GM10266 (cell line): Measurements from ENCODE around the gene EML5.
"Not testable (repeated sequence)": the region's sequence is repeated elsewhere in the genome, so short reads cannot be mapped to it uniquely, and the experiment has no call there.

Source experiments
- DNase-seq: peaks from one replicate; pipeline ENCODE4 v3.0.0; 2012; ENCODE audit errors: extremely low spot score
- TF ChIP-seq, protein P1 (sequence below): IDR thresholded peaks from 2 replicates; pipeline ENCODE4 v1.5.1; 2012; ENCODE audit warnings: mild to moderate bottlenecking, low read depth; ENCODE audit not compliant: control insufficient read depth, insufficient read depth; ENCODE audit errors: missing control alignments

The EML5 gene

GRCh38 chr14:88823968-88824313 is 31.2 kb upstream of the EML5 start:
- TF ChIP-seq, protein P1, sequence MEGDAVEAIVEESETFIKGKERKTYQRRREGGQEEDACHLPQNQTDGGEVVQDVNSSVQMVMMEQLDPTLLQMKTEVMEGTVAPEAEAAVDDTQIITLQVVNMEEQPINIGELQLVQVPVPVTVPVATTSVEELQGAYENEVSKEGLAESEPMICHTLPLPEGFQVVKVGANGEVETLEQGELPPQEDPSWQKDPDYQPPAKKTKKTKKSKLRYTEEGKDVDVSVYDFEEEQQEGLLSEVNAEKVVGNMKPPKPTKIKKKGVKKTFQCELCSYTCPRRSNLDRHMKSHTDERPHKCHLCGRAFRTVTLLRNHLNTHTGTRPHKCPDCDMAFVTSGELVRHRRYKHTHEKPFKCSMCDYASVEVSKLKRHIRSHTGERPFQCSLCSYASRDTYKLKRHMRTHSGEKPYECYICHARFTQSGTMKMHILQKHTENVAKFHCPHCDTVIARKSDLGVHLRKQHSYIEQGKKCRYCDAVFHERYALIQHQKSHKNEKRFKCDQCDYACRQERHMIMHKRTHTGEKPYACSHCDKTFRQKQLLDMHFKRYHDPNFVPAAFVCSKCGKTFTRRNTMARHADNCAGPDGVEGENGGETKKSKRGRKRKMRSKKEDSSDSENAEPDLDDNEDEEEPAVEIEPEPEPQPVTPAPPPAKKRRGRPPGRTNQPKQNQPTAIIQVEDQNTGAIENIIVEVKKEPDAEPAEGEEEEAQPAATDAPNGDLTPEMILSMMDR, result no peak
- DNase-seq, result no peak

DNA sequence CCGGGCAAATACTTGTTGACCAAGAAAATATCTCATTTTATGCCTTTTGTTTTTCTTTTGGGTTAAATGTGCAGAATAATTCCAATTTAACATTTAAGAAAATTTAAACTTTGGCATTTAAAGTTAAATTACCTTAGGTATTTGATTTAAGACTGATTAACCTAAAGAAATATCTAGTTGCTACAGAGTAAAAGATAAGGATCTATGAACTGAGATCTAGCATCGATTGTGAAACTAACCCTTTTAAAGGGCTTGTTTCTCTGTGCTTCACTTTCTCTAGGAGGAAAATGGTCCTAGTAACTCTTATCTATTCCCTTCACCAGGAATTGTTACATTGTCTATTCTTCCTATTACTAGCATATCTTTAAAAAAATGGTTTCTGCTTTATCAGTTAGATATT is 29.1 kb upstream of the EML5 start:
- TF ChIP-seq, protein P1, result no peak
- DNase-seq, result no peak

GRCh38 chr14:88821378-88821777 is 28.6 kb upstream of the EML5 start:
- TF ChIP-seq, protein P1, result no peak
- no peak for DNase-seq

DNA sequence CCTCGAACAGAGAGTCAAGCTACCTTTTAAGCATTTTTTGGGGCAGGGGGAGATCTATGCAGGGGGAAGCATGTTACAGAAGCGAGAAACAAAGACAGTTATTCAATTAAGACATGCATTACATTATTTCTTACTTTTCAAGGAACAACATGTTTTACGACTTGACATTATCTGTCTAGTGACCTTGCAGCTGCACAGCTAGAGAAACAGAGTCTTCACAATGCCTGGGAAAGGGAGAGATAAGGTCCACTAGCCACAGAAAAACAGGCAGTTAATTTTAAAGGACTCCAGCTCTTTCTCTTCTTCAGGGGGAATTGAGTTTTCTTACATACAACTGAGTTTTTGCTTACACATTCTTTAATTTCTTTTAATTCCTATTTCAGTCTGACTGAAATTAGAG is 26.9 kb upstream of the EML5 start:
- DNase-seq, result not testable (repeated sequence)

DNA sequence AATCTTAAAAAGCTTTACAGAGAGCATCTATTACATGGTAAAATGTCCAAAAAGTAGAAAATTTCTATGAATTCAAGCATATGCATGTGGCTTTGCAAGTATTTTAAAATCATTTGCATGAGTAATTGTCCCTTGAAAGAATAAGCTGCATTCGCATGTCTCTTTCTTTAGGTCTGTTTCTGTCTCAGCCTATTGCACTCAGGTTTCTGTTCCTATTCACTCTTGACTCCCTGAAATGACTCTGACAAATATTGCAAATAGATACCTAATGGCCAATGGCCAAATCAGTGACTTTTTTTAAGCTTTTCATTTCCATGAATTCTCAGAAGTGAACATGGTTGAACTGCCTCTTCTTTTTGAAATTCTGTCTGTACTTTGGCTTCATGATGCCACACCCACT is 25.3 kb upstream of the EML5 start:
- no peak for DNase-seq
- TF ChIP-seq, protein P1, result no peak

- TF ChIP-seq, protein P1, result no peak
- DNase-seq, result no peak
These were observed 23.2 kb upstream of the EML5 start for GRCh38 chr14:88815980-88816379.

GRCh38 chr14:88808359-88808758 is 15.6 kb upstream of the EML5 start:
- TF ChIP-seq, protein P1, result no peak
- DNase-seq, result no peak

- no peak for DNase-seq
- TF ChIP-seq, protein P1, result no peak
These were observed 11.7 kb upstream of the EML5 start for GRCh38 chr14:88804477-88804876.
